ENCODE data around the gene UBA52.

UBA52 gene

GRCh38 chr19:18608805-18609716 is 37.4 kb downstream of the UBA52 start:
- no peak for DNase-seq

GRCh38 chr19:18609717-18610051 is 38.0 kb downstream of the UBA52 start:
- DNase-seq, result no peak

- no peak for DNase-seq
Measured at GRCh38 chr19:18610245-18610555, 38.5 kb downstream of the UBA52 start.

GRCh38 chr19:18610556-18611326 is 39.1 kb downstream of the UBA52 start:
- no peak for DNase-seq

- no peak for DNase-seq
Measured at GRCh38 chr19:18611327-18612050, 39.8 kb downstream of the UBA52 start.

GRCh38 chr19:18612051-18612771 is 40.6 kb downstream of the UBA52 start:
- DNase-seq, result no peak

GRCh38 chr19:18612772-18613588 is 41.3 kb downstream of the UBA52 start, which contains the start of gene TMEM59L:
TMEM59L (plus strand) TSS chr19:18612870; CDS start chr19:18612959, 89 bp downstream.
- no peak for DNase-seq

- no peak for DNase-seq
Measured at GRCh38 chr19:18613589-18614234, 42.1 kb downstream of the UBA52 start.

- DNase-seq, result no peak
Measured at GRCh38 chr19:18616023-18616422, 44.4 kb downstream of the UBA52 start.

- no peak for DNase-seq
Measured at GRCh38 chr19:18617562-18617961, 45.9 kb downstream of the UBA52 start.

- no peak for DNase-seq
Measured at GRCh38 chr19:18618236-18618635, 46.6 kb downstream of the UBA52 start.

- DNase-seq, result no peak
Measured at GRCh38 chr19:18620311-18620710, 48.7 kb downstream of the UBA52 start.

GRCh38 chr19:18620902-18621301 is 49.2 kb downstream of the UBA52 start:
- DNase-seq, result no peak

- DNase-seq, result no peak
Measured at GRCh38 chr19:18626906-18627305, 55.2 kb downstream of the UBA52 start.

All from NCI-H1092 treated with DMSO at 0.1 percent for 48 hours (cell line).